GM12878 (cell line): ENCODE measurements around the gene COMT. TPM values are rescaled to one million over a fixed set of nuclear protein-coding genes. Genes with fewer than 3 reads are reported as not detected.

Experiments used
- CBX5 ChIP-seq: sonication (generic); IDR thresholded peaks from 2 replicates; pipeline ENCODE4 v1.6.1; 2016; ENCODE audit warnings: low read depth, moderate library complexity, mild to moderate bottlenecking, inconsistent platforms
- MYC ChIP-seq: IDR thresholded peaks from 2 replicates; pipeline ENCODE4 v1.6.1; 2011; ENCODE audit warnings: mild to moderate bottlenecking, low read length, moderate library complexity, inconsistent platforms; ENCODE audit not compliant: insufficient read depth, insufficient replicate concordance, insufficient read length, severe bottlenecking
- polyA plus RNA-seq, 11 experiments: library from polyadenylated mRNA; depleted of rRNA in 4 of 11; unstranded in 6 of 11; stranded (reverse) in 5 of 11; fragments of >200 nt; fragmentation: Nextera tagmentation in 4 of 11; fragmentation: Illumina TruSeq in 1 of 11; extraction: Ambion mirVana in 4 of 11; extraction: Trizol in 1 of 11; gene quantifications; 1 replicate in 1 of 11; 2 replicates in 10 of 11; pipeline versions ENCODE4 v1.2.1 to v1.2.3, GENCODE V29; 2011 to 2016; ENCODE audit warnings: inconsistent platforms in 2 of 11, missing spikeins in 2 of 11, low read depth in 1 of 11
- total RNA-seq, 4 experiments: library from RNA; depleted of rRNA in 3 of 4; stranded (reverse); fragments of >200 nt in 3 of 4; fragmentation: Illumina TruSeq in 1 of 4; extraction: Trizol in 1 of 4; gene quantifications; 2 replicates each; pipeline versions ENCODE4 v1.2.1 to v1.2.3, GENCODE V29; 2013 to 2021
- TF ChIP-seq, protein P1 (sequence below): IDR thresholded peaks from 2 replicates; pipeline ENCODE4 v1.6.1; 2012; ENCODE audit warnings: improper control_type of control experiment, low read depth, low read length; ENCODE audit not compliant: insufficient replicate concordance
- TF ChIP-seq, protein P2 (sequence below): IDR thresholded peaks from 2 replicates; pipeline ENCODE4 v1.6.1; 2012; ENCODE audit warnings: low read length, inconsistent platforms
- TF ChIP-seq, protein P3 (sequence below): fragments of 450-650 bp; IDR thresholded peaks from 2 replicates; pipeline ENCODE4 v1.6.1; 2016; ENCODE audit warnings: mild to moderate bottlenecking, moderate library complexity, borderline replicate concordance

COMT gene
- total and polyA plus RNA-seq, 10 of the 15 experiments (the other 5 are each of a cell fraction or from before 2014, with no cell fraction given), result 4.5 to 152 (median 66.1) TPM

DNA sequence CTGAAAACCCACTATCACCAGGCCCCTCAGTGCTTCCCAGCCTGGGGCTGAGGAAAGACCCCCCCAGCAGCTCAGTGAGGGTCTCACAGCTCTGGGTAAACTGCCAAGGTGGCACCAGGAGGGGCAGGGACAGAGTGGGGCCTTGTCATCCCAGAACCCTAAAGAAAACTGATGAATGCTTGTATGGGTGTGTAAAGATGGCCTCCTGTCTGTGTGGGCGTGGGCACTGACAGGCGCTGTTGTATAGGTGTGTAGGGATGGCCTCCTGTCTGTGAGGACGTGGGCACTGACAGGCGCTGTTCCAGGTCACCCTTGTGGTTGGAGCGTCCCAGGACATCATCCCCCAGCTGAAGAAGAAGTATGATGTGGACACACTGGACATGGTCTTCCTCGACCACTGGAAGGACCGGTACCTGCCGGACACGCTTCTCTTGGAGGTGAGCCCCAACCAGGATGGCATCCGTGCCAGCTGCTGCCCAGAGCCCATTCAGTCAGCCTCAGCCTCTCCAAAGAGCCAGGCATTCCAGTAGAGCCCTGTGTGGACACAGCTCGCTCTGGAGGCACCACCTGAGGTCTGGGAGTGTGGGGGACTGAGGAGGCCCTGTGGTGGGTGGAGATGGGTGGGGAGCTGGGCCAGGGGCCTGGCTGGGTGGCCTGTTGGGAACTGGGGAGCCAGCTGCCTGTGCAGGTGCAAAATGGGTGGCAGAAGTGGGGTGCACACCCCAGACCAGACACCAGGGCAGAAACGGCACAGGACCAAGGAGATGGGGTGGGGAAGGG, 22.5 kb downstream of the COMT start (continued):
- TF ChIP-seq, protein P1, sequence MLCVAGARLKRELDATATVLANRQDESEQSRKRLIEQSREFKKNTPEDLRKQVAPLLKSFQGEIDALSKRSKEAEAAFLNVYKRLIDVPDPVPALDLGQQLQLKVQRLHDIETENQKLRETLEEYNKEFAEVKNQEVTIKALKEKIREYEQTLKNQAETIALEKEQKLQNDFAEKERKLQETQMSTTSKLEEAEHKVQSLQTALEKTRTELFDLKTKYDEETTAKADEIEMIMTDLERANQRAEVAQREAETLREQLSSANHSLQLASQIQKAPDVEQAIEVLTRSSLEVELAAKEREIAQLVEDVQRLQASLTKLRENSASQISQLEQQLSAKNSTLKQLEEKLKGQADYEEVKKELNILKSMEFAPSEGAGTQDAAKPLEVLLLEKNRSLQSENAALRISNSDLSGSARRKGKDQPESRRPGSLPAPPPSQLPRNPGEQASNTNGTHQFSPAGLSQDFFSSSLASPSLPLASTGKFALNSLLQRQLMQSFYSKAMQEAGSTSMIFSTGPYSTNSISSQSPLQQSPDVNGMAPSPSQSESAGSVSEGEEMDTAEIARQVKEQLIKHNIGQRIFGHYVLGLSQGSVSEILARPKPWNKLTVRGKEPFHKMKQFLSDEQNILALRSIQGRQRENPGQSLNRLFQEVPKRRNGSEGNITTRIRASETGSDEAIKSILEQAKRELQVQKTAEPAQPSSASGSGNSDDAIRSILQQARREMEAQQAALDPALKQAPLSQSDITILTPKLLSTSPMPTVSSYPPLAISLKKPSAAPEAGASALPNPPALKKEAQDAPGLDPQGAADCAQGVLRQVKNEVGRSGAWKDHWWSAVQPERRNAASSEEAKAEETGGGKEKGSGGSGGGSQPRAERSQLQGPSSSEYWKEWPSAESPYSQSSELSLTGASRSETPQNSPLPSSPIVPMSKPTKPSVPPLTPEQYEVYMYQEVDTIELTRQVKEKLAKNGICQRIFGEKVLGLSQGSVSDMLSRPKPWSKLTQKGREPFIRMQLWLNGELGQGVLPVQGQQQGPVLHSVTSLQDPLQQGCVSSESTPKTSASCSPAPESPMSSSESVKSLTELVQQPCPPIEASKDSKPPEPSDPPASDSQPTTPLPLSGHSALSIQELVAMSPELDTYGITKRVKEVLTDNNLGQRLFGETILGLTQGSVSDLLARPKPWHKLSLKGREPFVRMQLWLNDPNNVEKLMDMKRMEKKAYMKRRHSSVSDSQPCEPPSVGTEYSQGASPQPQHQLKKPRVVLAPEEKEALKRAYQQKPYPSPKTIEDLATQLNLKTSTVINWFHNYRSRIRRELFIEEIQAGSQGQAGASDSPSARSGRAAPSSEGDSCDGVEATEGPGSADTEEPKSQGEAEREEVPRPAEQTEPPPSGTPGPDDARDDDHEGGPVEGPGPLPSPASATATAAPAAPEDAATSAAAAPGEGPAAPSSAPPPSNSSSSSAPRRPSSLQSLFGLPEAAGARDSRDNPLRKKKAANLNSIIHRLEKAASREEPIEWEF, result no peak
- TF ChIP-seq CBX5 (no peak), MYC (no peak)
- TF ChIP-seq, protein P2, sequence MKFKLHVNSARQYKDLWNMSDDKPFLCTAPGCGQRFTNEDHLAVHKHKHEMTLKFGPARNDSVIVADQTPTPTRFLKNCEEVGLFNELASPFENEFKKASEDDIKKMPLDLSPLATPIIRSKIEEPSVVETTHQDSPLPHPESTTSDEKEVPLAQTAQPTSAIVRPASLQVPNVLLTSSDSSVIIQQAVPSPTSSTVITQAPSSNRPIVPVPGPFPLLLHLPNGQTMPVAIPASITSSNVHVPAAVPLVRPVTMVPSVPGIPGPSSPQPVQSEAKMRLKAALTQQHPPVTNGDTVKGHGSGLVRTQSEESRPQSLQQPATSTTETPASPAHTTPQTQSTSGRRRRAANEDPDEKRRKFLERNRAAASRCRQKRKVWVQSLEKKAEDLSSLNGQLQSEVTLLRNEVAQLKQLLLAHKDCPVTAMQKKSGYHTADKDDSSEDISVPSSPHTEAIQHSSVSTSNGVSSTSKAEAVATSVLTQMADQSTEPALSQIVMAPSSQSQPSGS, result no peak
- TF ChIP-seq, protein P3, sequence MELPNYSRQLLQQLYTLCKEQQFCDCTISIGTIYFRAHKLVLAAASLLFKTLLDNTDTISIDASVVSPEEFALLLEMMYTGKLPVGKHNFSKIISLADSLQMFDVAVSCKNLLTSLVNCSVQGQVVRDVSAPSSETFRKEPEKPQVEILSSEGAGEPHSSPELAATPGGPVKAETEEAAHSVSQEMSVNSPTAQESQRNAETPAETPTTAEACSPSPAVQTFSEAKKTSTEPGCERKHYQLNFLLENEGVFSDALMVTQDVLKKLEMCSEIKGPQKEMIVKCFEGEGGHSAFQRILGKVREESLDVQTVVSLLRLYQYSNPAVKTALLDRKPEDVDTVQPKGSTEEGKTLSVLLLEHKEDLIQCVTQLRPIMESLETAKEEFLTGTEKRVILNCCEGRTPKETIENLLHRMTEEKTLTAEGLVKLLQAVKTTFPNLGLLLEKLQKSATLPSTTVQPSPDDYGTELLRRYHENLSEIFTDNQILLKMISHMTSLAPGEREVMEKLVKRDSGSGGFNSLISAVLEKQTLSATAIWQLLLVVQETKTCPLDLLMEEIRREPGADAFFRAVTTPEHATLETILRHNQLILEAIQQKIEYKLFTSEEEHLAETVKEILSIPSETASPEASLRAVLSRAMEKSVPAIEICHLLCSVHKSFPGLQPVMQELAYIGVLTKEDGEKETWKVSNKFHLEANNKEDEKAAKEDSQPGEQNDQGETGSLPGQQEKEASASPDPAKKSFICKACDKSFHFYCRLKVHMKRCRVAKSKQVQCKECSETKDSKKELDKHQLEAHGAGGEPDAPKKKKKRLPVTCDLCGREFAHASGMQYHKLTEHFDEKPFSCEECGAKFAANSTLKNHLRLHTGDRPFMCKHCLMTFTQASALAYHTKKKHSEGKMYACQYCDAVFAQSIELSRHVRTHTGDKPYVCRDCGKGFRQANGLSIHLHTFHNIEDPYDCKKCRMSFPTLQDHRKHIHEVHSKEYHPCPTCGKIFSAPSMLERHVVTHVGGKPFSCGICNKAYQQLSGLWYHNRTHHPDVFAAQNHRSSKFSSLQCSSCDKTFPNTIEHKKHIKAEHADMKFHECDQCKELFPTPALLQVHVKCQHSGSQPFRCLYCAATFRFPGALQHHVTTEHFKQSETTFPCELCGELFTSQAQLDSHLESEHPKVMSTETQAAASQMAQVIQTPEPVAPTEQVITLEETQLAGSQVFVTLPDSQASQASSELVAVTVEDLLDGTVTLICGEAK, result no peak
